LHCN-M2 (cell line): ENCODE measurements around the gene CPXM2. TPM values are rescaled to one million over a fixed set of nuclear protein-coding genes. Genes with fewer than 3 reads are reported as not detected.

ENCODE experiments used
- DNase-seq: peaks from one replicate; pipeline ENCODE4 v3.0.0-alpha.2; 2012; ENCODE audit warnings: low read depth
- polyA plus RNA-seq: library from polyadenylated mRNA; unstranded; fragments of >200 nt; gene quantifications from one replicate; pipeline ENCODE4 v1.2.1, GENCODE V29; 2012; ENCODE audit warnings: missing spikeins
- total RNA-seq: library from RNA; depleted of rRNA; stranded (reverse); fragments of >200 nt; gene quantifications from 2 replicates; pipeline ENCODE4 v1.2.3, GENCODE V29; 2014; rRNA removed

Gene CPXM2
- total RNA-seq = not detected in 2 replicates
- polyA plus RNA-seq = not detected

DNA sequence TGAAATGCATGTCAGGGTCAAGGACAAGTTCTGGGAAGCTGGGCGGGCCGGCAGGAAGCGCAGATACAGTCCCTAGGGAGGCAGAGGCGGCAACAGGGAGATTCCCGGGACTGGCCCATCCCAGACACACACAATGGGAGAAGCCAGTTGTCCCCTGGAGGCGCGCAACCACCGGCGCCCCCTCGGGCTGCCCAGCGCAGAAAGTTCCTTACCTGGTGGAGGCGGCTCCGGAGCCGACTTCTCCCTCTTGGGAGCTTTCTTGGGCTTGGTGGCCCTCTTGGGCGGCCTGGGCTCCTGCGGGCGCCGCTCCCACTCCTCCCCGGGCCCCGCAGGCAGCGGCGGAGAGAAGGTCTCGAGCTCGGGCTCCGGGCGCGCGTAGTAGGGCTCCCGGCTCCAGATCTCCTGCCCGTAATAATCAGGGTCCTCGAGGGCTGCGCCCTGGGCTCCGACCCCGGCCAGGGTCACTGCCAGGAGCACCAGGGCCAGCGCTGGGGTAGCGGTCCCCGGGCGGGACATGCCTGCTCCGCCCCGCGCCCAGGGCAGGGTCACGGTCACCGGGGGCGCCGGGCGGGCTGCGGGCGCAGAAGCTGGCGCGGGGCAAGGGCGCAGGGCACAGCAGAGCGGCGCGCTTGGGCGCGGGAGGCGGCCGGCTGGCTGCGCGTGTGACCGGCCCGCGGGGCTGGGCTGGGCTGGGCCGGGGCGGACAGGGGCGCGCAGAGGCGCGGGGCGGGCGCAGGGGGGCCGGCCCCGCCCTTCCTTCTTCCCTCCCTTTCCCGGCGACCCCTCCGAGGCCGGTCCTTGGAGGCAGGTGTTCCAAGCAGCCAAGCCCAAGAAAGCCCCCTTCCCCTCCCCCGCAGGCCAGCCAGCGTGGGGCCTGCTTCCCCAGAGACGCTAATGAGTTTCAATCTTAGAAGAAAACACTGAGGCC lies at the start of gene CPXM2:
Gene CPXM2 (minus strand): TSS at position 664 of the 928 bp plus-strand sequence. CDS start 148 bp downstream, at position 516.
- no peak for DNase-seq

GRCh38 chr10:123939591-123939990 lies 48.0 kb upstream of the CPXM2 start:
- DNase-seq = no peak

- no peak for DNase-seq
Measured at GRCh38 chr10:123938890-123939289, 47.3 kb upstream of the CPXM2 start.

- DNase-seq = no peak
Measured at GRCh38 chr10:123936426-123936825, 44.8 kb upstream of the CPXM2 start.

DNA sequence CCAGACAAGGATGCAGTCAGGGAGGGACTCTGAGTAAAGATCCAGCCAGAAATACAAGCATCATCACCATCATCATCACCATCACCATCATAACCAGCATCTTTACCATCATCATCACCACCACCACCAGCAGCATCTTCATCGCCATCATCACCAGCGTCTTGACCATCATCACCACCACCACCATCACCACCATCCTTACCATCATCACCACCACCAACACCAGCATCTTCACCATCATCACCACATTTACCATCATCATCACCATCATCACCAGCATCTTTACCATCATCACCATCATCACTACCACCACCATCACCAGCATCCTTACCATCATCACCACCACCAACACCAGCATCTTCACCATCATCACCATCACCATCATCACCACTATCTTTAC lies 44.1 kb upstream of the CPXM2 start:
- DNase-seq = no peak

- DNase-seq = no peak
Measured at GRCh38 chr10:123934846-123935245, 43.2 kb upstream of the CPXM2 start.

DNA sequence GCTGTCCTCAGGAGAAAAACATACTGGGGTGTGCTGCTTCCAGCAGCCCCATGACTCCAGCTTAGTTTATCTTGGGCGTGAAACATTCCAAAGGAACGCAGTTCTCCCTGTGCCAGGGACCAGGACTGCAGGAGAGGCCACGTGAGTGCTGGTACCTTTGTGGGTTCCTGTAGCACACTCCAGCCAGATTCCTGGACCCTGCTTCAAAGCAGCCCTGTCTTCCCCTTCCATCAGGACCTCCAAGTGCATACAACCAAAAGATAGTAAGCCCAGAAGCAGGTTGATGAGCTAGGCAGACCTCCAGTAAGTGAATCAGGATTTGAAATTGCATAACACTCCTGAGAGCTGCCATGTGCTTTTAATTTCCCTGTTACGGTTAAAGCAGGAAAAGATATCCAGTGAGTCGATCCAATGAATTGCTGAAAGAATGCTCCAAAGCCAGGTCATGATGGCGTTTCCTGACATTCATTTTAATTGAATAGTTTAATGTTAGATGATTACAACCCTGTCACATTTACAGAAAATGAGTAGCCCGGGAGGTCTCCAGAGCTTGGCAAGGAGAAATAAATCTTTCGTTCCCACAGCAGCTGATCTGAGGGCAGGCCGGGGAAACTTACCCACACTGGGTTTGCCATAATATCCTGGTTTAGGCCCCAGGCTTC lies 38.9 kb upstream of the CPXM2 start:
- DNase-seq = no peak

DNA sequence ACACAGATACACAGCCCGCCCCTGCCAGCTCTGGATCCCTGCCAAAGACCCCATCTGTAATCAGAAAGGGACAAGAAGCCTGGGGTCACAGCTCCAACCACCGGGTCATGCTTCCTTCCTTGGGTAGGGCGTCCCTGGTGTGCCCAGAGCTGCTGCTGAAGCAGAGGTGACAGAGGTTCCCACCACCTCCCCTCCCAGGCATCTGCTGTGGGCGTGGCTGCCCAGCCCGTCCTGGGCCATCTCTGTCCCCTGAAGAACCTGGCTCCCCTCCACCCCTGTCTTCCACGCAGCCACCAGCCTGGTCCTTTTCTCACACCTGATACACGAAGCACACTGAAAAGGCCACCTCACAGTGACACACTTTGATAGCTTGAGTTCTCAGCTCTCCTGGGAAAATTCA lies 38.2 kb upstream of the CPXM2 start:
- no peak for DNase-seq

DNA sequence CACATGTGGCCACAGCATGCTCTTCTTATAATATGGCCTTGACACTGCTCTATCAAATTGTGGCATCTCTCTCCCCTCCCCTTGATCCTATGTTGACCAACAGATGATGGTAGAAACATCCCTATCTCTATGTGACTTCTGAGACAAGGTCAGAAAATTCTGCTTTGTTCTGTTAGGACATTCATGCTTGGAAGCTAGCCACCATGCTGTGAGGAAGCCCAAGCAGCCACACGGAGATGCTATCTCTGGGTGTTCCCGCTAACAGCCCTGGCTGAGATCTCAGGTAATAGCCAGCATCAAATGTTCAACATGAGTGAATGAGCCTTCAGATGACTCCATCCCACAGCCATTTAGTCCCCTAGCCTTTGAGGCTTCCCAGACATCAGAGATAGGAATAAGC lies 36.8 kb upstream of the CPXM2 start:
- DNase-seq = no peak

GRCh38 chr10:123926401-123927264 lies 35.0 kb upstream of the CPXM2 start:
- DNase-seq = no peak

DNA sequence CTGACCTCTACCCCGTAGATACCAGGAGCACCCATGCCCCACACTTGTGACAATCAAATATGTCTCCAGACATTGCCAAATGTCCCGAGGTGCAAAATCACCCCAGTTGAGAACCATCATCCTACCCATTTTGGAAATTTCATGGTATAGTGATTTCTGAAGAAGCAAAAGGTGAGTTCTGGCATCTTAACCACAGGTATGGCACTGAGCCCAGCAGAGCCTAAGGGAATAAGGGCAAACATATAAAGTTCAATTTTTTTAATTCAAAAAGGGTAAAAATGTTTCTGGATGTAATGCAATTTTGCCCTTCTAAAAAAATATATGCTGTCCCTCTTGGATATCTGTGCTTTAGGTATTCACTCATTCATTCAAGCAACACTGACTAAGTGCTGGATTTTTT lies 30.5 kb upstream of the CPXM2 start:
- no peak for DNase-seq

DNA sequence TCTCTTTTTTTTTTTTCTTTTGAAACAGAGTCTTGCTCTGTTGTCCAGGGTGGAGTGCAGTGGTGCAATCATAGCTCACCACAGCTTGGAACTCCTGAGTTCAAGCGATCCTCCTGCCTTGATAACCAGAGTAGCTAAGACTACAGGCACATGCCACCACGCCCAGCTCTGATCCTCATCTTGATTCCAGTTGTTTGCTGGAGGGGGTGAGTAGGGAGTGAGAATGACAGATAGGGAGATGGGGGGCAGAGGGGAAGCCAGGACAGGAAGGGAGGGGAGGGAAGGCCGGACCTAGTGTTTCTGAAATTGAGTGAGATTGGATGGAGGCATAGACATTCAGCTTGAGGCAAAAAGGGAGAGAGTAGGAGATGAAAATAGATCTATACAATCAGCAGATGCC lies 25.2 kb upstream of the CPXM2 start:
- DNase-seq = no peak

- DNase-seq = no peak
Measured at GRCh38 chr10:123913688-123914268, 22.2 kb upstream of the CPXM2 start.

- DNase-seq = no peak
Measured at GRCh38 chr10:123912871-123913270, 21.3 kb upstream of the CPXM2 start.

GRCh38 chr10:123912466-123912865 lies 20.9 kb upstream of the CPXM2 start:
- DNase-seq = no peak

DNA sequence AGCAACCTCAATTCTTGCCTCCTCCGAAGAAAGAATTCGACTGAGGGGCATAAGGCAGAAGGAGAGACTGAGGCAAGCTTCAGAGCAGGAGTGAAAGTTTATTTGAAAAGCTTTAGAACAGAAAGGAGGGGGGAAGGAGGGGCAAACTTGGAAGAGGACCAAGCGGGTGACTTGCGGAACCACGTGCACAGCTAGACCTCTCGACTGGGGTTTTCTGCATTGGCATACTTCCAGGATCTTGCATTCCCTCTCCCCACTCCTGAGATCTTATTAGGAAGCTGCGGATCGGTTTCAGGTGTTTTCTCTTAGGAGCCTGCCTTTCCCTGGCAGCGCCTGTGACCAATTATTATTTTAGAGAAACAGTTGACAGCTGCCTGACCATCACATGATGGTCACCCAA lies 20.3 kb upstream of the CPXM2 start:
- no peak for DNase-seq

DNA sequence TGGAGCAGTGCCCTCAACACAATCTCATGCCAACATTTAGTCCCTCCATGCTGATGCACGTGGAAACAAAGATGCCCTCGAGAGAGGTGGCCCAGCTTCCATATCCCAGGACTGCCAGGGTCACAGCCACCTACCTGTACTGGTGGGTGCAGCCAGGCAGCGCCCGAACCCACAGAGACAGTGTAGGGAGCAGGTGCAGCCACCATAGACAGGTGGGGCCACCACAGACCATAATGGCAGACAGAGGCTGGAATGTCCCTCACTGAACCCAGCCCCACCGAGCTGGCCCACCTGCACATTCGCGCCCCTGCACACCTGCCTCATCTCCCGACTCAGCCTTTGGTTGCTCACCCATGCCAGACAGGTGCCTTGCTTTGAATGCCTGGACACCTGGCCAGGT lies 18.3 kb upstream of the CPXM2 start:
- DNase-seq = no peak

DNA sequence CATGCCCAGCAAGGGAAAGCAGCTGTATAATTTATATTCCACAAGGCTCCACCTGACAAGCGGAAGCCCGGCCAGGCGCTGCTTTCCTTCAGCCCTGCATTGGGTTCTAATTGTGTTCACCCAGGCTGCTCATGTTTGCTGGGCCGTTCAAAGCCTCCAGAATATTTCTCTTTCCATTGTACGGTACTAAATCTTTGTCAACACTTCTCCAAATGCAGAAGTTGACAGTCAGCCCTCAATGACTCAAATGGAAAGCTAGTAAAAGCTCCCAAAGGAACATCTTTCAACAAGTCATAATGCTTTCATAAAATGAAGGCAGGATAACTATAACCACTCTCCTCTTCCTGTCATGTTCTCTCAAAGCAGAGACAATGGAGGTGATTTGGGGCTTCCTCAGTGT lies 17.8 kb upstream of the CPXM2 start:
- no peak for DNase-seq

GRCh38 chr10:123908379-123908778 lies 16.8 kb upstream of the CPXM2 start:
- no peak for DNase-seq

DNA sequence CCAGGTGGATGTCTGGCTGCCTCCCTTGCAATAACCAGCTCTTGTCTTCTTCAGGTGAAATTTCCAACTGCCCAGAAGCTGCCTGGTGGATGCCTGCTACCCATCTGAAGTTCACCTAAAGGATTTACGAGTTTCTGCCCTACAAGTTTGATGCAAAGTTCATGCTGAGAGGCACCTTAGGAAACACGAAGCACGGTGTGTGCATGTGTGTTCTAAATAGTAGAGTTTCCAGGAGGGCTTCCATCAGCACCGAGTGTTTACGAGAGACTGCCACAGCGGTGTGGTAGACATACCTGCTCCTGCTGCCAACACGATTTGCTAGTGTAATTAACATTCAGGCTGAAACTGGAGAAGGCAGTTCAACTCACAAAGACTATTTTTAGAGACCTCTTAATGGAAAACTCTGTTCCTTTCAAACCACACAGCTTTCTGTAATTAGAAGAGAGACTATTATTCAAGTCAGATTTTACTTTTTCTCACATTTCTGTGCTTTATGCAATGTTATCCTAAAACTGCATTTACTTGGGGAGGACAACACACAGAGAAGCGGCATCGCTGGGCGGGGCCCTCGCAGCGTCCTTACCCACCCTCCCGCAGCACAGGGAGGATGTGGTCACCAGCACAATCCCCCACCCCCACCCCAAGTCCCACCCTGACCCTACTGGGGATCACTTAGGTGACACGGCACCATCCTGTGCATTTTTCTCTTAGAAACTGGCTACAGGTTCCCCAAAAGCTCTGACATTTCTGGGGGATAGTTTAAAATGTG lies 15.5 kb upstream of the CPXM2 start:
- no peak for DNase-seq

- no peak for DNase-seq
Measured at GRCh38 chr10:123906296-123906695, 14.7 kb upstream of the CPXM2 start.
